HG03460 (cell line): ENCODE results near the gene SCG3.
A peak's percentile ranks its signal among the peaks of the same experiment; 100 is the strongest.

Source experiments
- ATAC-seq: cut with Tn5 transposase; IDR thresholded peaks from one replicate; pipeline ENCODE4 v1.9.1; 2021; ENCODE audit not compliant: unreplicated experiment

SCG3 gene

DNA sequence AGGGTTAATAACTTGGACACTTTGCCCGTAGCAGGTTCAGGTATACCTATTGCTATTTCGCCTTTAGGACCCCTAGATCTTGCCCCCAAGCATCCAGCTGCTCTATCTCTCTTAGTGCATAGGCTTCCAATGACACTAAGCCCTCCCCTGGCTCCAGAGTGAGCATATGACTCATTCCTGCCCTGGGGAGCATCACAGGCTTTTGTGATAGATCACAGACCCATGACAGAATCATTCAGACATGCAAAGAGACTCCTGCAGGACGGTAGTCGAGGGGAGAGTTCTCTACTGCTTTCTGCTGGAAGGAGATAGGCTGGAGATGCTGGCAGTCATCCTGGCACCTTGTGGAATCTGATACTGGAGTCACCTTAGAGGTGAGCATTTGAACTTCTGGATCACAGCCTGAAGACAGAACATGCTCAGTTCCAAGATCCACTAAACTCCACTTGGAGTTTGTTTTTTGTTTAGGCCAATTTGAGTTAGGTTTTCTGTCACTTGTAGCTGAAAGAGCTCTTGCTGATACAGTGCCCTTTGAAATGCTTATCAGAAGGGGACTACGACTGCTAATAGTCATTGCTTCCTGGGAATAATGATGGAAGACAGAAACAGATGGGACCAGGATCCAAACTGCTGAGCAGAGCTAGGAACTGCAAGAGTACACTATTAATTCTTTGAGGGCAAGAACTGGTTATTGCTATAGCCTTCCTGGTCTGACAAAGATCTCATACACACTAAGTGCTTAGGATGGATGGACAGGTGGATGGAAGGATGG is 45.2 kb downstream of the SCG3 start:
- peak; percentile 77 for ATAC-seq

DNA sequence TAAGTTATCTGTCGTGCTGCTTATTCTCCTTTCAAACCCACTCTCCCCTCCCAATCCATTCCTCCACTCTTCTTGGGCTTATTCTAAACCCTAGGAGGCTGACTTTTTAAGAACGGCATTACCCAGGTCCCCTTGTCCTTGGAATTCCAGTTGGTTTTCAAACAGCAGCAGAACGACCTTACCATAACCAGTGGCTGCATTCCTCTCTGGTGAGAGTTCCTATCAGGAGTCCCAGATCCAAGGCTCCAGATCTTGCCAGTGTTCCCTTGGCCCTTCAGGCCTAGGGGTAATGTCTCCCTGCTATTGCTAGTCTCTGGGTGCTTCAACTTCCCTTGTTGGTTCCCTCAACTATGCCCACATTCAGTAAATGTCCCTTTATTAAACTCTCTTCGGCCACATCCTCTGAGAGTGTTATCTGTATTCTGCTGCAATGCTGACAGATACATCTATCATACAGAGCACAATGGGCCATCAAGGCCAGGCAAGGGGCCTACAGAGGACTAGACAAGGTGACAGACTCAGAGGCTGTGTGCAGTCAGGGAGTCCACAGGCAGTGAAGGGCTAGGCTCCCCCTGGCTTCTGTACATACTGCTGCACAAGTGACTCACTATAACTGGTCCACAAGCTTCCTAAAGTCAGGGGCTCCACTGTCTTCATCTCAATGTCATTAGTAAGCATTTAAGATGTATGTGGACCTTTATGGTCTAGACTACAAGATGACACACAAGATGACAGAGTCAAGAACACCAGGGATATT is 46.0 kb downstream of the SCG3 start:
- peak; percentile 29 for ATAC-seq

DNA sequence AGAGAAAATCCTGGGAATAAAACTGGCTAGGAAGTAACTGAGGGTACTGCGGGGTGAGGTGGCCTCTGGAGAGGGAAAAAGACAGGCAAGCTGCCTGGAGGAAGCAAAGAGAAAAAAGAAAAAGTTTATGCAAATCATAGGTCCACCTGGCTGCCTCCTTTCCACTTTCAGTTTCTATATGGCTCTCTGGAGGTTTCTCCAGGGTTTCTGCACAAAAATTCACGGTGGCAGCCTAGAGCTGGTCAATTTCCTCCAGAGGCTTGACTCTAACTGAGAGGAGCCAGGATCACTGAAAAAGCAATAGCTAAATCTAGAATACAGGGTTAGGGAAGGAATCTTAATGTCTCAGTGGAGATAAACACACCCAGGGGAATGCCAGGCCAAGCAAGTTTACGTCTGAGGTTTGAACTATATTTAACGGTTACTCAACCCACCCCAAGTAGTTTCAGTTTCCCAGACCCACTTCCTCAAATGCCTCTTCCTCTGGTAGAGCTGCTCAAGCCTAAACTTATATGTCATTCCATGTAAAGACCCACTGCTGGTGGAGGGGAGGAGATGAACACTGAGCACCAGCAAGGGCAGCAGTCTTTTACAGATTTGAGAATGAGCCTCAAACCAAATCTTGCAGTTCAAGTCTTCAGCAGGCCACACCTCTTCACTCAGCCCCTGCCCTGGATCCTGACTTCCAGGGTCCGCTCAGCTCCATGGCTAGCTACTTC is 50.4 kb downstream of the SCG3 start:
- peak; percentile 58 for ATAC-seq

DNA sequence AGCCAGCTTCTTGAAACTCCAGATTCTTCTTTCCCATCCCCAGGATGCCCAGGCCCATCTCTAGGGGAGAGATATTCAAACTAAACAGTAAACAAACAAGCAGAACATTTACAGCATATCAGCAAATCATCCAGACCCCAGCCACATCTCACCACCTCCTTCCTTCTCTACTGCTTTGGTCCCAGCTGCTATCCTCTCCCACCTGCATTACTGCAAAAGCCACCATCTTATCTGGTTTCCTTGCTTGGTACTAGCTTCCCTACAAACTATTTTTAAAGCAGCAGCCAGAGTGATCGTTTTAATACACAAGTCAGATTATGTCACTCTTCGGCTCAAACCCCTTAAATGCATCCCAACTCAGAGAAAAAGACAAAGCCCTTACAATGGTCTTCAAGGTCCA is 51.3 kb downstream of the SCG3 start:
- ATAC-seq: no peak

DNA sequence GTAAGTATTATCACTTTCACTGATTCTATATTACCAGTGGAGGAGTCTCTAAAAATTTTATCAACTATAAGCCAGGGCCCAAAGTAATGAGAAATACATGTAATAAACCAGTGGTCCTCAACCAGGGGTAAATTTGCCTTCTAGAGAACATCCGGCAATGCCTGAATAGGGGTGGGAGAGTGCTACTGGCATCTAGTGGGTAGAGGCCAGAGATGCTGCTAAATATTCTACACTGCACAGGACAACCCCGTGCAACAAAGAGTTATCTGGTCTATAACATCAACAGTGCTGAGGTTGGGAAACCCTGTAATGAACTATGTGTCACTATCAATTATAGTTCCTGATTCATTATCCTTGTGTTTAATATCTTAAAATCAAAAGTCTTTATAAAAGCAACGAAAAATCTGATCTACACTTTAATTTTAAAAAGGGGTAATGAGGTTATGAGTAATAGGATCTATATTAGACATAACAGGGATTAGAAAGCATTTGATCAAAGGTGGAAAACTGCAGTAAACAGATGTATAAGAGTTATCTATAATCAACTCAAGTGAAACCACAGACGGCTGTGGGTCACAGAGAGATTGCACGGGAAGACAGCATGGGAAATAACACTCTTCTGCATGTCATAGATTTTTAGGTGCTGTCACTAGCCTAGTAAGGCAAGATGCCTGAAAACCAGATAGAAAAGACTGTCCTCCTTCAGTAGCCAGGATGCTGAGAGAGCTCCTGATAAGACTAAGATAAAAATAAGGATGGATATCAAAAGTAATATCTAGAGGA is 54.1 kb downstream of the SCG3 start:
- no peak for ATAC-seq

DNA sequence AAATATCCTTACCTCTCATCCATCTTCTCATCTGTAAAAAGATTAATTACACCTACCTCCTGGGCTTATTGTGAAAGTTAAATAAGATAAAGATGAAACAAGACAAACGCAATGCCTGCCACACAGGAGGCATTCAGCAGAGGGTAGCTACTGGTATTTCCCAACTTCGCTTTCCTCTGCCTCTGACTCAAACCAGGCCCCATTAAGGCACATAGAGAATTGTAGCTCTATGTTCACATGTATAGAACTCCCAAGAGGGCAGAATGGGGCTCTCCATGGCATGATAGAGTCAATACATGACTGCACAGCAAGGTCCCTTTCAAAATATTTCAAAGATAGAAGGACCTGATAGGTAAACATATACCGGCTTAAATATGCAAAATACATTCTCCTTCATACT is 54.8 kb downstream of the SCG3 start:
- peak; percentile 29 for ATAC-seq

DNA sequence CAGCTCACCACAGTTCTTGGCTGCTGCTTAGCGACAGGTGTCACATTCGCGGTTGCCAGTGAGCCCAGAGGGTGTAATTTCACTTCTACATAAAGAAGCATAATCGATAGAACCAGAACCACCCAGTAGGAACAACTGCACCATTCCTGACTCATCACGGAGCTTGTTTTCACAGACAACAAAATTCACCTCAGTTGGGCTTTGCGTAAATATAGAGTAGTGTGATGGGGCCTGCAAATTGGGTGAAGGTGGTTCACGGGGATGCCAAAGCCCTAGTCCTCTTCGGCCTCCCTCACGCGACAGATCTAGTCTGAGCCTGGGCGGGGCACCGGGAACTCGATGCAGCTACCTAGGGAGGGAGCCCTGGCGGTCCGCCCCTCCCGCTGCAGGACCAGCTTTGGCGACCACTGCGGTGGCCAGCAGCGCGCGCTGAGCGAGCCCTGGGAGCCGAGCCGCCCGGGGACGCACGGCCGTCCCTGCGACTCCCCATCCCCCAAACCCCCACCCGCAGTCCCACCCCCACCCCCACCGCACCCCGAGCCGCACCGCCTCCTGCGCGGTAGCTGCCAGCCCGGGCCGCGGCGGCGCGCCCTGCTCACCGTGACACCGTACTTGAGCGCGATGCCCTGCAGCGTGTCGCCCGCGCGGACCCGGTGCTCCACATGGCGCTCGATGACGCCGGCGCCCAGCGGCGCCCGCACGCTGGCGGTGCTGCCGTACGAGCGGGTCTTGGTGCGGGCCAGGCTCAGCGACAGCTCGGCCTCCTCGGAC is 55.6 kb downstream of the SCG3 start:
- ATAC-seq: peak; percentile 23

DNA sequence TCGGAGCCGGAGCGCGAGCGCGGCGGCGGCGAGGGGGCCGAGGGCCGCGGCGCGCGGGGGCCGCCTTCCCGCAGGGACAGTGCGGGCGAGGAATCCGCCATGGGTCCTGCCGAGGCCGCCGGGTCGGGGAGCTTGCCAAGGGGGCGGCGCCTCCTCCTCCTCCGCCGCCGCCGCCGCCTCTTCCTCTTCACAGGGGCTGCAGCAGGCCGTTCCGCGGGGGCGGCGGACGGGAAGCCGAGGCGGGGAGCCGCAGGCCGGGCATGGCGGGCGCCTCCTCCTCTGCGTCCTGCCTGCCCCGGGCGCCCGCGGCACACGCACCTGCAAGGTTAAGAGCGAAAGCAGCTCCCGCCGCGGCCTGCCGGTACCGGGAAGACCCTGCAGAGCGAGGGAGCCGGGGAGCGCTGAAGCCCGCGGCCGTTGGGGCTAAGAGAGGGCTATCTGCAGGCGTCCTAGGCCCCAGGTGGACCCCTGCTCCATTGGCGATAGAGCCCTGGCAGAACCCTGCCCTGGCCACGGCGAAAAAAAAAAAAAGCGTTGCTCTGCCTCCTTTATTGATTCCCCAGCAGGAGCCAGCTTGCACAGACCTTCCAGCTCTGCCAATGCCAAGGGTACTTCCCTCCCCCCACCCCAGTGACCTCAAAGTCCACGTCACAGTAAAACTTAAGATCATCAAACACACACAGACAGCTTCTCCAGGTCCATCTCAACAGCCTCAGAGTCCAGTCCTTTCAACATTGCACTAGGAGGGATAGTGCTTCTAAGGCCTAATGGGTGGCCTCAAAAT is 56.4 kb downstream of the SCG3 start, which contains the start of gene LYSMD2:
Gene LYSMD2, minus strand, starts transcription at position 134 of the 784 bp plus-strand sequence. Its CDS starts 33 bp downstream, at position 101.
- ATAC-seq: peak; percentile 32

DNA sequence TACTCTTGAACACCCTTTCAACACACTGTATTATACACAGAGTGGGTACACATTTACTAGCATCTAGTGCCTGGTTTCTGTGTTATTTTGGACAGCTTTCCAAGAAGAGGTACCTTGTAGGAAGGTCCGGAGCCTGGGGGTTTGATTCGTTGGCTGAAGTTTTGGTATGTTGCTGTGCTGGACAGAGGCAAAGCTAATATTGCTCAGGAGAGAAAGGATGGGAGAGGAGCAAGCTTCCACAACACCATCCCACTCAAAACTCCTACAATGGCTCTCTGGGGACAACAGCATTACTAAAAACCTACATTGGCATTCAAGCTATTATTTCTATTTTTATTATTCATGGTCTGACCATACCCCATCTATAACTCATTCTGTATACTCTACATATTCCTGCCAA is 57.2 kb downstream of the SCG3 start:
- no peak for ATAC-seq

DNA sequence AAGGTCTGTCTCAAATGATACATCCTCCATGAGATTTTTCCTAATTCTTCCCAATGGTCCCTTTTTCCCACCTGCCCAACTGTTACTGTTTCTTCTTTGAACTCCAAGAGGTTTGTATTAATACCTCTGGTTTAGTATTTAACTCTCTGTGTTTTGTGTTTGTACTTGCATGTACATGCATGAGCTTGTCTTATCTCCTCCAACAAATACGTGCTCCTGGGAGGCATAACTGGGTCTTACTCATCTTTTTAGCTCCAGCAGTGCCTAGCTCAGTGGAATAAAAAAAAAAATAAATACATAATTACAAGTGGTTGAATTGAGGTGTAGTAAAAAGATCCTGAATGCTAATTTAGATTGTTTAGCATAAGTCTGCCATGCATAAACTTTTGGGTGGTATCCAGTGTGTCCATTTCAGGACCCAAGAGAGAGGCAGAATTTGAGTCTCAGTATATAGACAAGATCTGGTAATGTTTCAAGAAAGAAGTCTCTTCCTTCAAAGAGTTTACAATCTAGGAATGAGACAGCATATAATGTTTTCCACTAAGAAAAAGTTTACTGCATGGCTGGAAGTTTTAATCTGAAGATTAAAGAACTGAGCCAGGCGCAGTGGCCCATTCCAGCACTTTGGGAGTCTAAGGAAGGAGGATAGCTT is 57.9 kb downstream of the SCG3 start:
- no peak for ATAC-seq

DNA sequence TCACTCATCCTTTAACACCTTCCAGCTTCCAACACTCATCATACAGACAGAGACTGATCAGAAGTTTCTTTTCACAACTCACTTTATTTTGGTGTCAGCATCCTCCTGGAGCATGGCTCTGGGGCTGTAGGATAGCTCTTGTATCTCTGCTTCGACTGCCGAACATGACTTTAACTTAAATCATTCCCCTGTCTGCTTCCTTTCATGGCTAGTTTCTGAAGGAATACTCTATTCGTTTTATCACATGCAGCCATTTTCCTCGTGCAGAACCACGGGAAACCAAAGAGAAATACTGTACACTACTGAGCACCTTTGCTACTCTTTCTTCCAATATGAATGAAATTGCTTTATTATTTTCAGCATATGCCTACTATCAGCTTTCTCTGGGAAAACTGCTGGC is 68.0 kb downstream of the SCG3 start:
- no peak for ATAC-seq

DNA sequence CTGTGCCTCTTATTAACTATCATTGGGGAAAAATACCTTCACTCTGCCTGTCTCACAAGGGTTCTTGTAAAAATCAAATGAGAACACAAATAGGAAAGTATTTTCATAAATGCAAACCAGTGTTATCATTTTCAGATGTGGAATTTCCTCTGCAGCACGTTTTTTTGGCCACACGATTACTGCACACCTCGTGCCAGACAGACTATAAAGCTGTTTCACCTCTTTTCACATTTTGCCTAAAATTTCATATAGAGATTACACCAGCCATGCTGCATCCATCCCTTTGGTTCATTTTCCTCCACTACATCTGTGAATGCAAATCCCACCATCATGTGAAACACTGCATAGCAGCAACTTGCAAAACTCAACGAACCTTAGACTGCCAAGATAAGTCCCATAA is 68.9 kb downstream of the SCG3 start:
- ATAC-seq: no peak

DNA sequence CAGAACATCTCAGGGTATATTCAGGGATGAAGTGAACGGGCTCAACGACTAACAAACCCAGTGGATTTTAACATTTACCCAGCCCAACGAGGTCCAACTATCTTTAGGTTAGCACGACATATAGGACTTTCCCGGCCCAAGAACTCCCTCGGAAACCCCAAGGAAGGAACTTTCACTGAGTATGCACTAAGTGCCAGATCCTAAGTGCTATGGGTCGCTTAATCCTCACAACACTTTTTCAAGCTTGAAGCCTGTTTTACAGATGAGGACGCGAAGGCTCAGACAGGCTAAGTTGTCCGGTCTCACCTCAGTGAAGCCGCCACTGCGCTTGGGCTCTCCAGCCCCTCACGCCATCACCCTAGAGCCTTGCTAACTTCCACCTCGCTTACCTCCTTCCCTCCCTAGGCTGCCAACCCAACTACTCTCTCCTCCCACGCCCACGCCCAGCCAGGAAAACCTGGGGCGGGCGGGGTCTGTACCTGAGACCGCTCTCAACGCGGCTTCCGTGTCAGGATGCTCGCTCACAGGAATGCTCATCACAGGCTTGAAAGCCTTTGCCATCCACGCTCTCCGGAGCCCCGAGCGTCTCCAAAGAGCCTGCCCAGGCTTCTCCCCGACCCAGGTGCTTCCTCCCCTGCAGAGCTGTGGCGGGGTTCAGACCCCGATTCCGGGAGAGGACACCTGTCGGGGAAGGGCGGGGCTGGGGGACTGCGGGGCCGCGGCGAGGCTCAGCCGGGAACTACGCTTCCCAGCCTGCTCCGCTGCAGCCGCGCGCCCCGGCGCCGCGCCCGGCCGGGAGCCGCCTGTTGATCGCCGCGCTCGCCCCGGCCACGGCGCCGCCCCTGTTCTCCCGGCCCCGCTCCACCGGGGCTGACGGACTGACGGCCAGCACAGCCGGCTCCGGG is 69.7 kb downstream of the SCG3 start, which contains the start of gene TMOD2:
Gene TMOD2, plus strand, starts transcription at position 806 of the 905 bp plus-strand sequence. CDS start 14,845 bp downstream, outside the sequence.
- peak; percentile 62 for ATAC-seq

DNA sequence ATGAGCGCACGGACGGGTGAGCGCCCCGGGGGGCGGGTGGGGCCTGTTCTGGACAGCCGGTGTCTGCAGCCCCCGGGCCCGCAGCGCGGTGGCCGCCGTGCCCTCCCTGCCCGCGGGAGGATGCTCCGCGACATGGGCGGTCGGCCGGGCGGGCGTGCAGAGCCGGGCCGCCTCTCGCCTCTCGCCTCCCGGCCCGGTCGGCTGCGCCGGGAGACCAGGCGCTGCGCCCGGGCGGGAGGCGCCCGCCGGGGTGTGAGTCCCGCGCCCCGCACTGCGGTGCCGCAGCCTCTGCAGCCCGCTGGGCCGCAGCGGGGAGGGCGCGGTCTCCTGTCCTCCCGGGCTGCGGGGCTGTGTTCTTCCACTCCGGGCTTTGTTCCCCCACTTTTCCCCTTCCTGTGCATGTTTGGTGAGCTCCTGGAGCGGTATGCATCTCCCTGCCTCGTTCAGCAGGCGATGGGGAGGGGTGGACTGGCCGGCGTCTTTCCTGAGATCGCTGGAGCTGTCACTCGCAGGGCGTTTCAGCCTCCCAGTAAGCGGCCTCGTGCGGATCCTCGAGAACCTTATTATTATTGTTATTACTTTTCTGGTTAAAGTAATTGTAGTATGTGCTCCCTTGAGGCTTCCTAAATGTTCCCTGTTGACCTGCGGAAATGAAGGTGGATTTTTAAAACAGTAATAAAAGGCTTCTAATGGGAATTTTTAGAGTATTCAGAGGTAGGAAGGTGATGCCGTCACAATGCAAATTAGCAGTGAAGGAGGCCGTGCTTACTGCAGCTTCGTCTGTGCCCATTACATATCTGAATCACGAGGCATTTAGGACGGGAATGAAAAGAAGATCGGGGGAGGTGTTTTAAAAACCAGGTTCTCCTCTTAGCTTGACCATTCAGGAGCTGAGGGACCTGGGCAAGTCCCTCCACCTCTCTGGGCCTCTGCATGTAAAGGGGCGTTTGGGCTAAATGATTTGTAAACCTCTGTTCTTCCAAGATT is 70.7 kb downstream of the SCG3 start:
- peak; percentile 44 for ATAC-seq

DNA sequence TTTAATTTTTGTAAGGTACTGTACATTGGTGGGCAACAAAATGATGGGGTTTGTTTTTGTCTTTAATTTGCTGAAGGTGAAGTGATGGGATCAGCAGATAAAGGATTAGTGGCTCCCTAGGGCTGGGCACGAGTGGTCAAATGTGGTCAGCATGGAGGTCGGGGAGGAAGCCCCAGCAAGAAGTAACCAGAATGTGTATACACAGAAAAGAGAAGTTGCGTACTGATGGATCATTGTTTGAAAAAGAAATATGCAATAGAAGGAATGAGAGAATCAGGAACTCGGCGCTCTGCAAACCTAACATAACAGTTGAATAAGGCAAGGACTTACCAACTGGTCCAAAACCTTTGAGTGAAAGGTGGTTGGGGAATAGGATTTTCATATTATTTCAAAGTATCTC is 71.6 kb downstream of the SCG3 start:
- ATAC-seq: no peak

DNA sequence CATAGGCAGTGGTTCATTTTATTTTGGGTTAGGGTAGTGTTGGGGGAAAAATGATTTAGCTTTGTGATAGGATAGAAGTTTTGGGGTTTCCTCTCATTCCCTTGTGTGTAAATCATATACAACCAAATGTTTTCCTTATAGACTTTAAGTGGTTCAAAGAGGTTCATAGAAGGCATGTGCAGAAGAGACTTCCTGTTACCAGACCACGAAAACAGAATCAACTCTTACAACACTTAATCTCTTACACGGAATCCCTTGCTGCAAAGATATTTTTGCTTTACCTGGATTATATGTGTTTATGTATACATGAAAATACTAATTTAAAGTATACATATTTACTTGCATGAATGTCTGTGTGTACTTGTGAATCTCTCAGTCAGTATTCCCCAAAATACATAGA is 73.0 kb downstream of the SCG3 start:
- no peak for ATAC-seq
